SK-N-SH (cell line): Measurements from ENCODE around the gene CKAP4.

Source experiments
- CHD2 ChIP-seq: fragments of 150-350 bp; IDR thresholded peaks from 2 replicates; pipeline ENCODE4 v1.6.1; 2018; ENCODE audit warnings: low read length; ENCODE audit not compliant: partially characterized antibody
- CTCF ChIP-seq: fragments of 200-600 bp; sonication (generic); IDR thresholded peaks from 2 replicates; pipeline ENCODE4 v1.6.1; 2017; ENCODE audit warnings: antibody characterized with exemption, mild to moderate bottlenecking, moderate library complexity
- EP300 ChIP-seq, 2 experiments: IDR thresholded peaks; 2 replicates each; pipeline versions ENCODE4 v1.4.0 to v1.6.1; 2012; ENCODE audit warnings: borderline replicate concordance in 1 of 2, low read depth in 1 of 2, low read length in 1 of 2
- FOXJ3 ChIP-seq: sonication (generic); formaldehyde crosslinking; IDR thresholded peaks from 2 replicates; pipeline ENCODE4 v1.5.1; 2020; ENCODE audit warnings: mild to moderate bottlenecking, missing genetic modification reagents
- FOXM1 ChIP-seq: IDR thresholded peaks from 2 replicates; pipeline ENCODE4 v1.4.0; 2012; ENCODE audit warnings: low read depth, mild to moderate bottlenecking
- MAX ChIP-seq: IDR thresholded peaks from 2 replicates; pipeline ENCODE4 v1.4.0; 2012; ENCODE audit warnings: low read depth
- RCOR1 ChIP-seq: fragments of 150-350 bp; IDR thresholded peaks from 2 replicates; pipeline ENCODE4 v1.6.1; 2017; ENCODE audit warnings: antibody characterized with exemption, low read length
- TF ChIP-seq, protein P1 (sequence below): IDR thresholded peaks from 2 replicates; pipeline ENCODE4; 2012

- TF ChIP-seq FOXJ3 (CRISPR knock-in tag) (no peak), EP300 (IDR thresholded peaks at IDR 0.05; ENCODE audit: borderline replicate concordance in 1 of 2, low read depth in 1 of 2, low read length in 1 of 2) (no peak), CTCF (no peak), FOXM1 (no peak), MAX (no peak), RCOR1 (no peak), CHD2 (no peak)
- TF ChIP-seq, protein P1, sequence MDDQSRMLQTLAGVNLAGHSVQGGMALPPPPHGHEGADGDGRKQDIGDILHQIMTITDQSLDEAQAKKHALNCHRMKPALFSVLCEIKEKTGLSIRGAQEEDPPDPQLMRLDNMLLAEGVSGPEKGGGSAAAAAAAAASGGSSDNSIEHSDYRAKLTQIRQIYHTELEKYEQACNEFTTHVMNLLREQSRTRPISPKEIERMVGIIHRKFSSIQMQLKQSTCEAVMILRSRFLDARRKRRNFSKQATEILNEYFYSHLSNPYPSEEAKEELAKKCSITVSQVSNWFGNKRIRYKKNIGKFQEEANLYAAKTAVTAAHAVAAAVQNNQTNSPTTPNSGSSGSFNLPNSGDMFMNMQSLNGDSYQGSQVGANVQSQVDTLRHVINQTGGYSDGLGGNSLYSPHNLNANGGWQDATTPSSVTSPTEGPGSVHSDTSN = no peak
Measured at GRCh38 chr12:106258935-106259334, 11.1 kb upstream of the CKAP4 start.
